Midbrain (tissue), 1 donor: ENCODE measurements around the gene CAMTA1.

Experiments
- DNase-seq: peaks from one replicate; lab custom pipeline; 2025; lab: John Stamatoyannopoulos, UW

Gene CAMTA1

GRCh38 chr1:7196036-7196911, 411.0 kb downstream of the CAMTA1 start:
- no peak for DNase-seq

- DNase-seq = no peak
These were observed 413.4 kb downstream of the CAMTA1 start for GRCh38 chr1:7198664-7199063.

- no peak for DNase-seq
These were observed 414.0 kb downstream of the CAMTA1 start for GRCh38 chr1:7199077-7199779.

- peak; percentile 54 for DNase-seq
These were observed 422.8 kb downstream of the CAMTA1 start for GRCh38 chr1:7207875-7208646.

- DNase-seq = no peak
These were observed 423.5 kb downstream of the CAMTA1 start for GRCh38 chr1:7208647-7209180.

- no peak for DNase-seq
These were observed 424.1 kb downstream of the CAMTA1 start for GRCh38 chr1:7209336-7209735.

- peak; percentile 37 for DNase-seq
These were observed 433.1 kb downstream of the CAMTA1 start for GRCh38 chr1:7218210-7218832.

GRCh38 chr1:7219031-7219430, 433.8 kb downstream of the CAMTA1 start:
- no peak for DNase-seq

GRCh38 chr1:7220007-7220406, 434.8 kb downstream of the CAMTA1 start:
- no peak for DNase-seq

GRCh38 chr1:7220712-7221252, 435.5 kb downstream of the CAMTA1 start:
- DNase-seq = no peak

- no peak for DNase-seq
These were observed 436.8 kb downstream of the CAMTA1 start for GRCh38 chr1:7221826-7222694.

- no peak for DNase-seq
These were observed 437.4 kb downstream of the CAMTA1 start for GRCh38 chr1:7222695-7223015.

GRCh38 chr1:7223334-7224080, 438.3 kb downstream of the CAMTA1 start:
- DNase-seq = no peak

GRCh38 chr1:7224081-7224534, 438.9 kb downstream of the CAMTA1 start:
- no peak for DNase-seq

GRCh38 chr1:7224644-7225043, 439.4 kb downstream of the CAMTA1 start:
- no peak for DNase-seq

GRCh38 chr1:7225711-7226505, 440.7 kb downstream of the CAMTA1 start:
- DNase-seq = no peak

- no peak for DNase-seq
These were observed 442.4 kb downstream of the CAMTA1 start for GRCh38 chr1:7227654-7228053.

GRCh38 chr1:7228252-7228961, 443.2 kb downstream of the CAMTA1 start:
- no peak for DNase-seq
